Osteoblast (primary cell): ENCODE data around the gene CDIPT. TPM values are rescaled to one million over a fixed set of nuclear protein-coding genes. Genes with fewer than 3 reads are reported as not detected.
"Not testable (repeated sequence)": the region's sequence is repeated elsewhere in the genome, so short reads cannot be mapped to it uniquely, and the experiment has no call there.

Experiments used
- DNase-seq: peaks from one replicate; pipeline ENCODE4 v3.0.0; 2011; ENCODE audit warnings: low spot score, mixed read lengths; ENCODE audit not compliant: insufficient read length; ENCODE audit errors: missing footprints
- H2AFZ ChIP-seq: 2 replicates; pipeline ENCODE4 v1.6.0; 2011; ENCODE audit warnings: mild to moderate bottlenecking, low read length
- H3K27ac ChIP-seq: 2 replicates; pipeline ENCODE4 v1.5.1; 2011; ENCODE audit warnings: mild to moderate bottlenecking, low read depth, low read length, moderate library complexity
- H3K27me3 ChIP-seq: 2 replicates; pipeline ENCODE4 v1.6.0; 2012; ENCODE audit warnings: mild to moderate bottlenecking, control low read depth, inconsistent platforms, low read length, moderate library complexity; ENCODE audit not compliant: insufficient read depth
- H3K36me3 ChIP-seq: 2 replicates; pipeline ENCODE4 v1.5.1; 2011; ENCODE audit warnings: mild to moderate bottlenecking, low read length, control low read depth, moderate library complexity; ENCODE audit not compliant: insufficient read depth
- H3K4me1 ChIP-seq: 2 replicates; pipeline ENCODE4 v1.5.1; 2011; ENCODE audit warnings: mild to moderate bottlenecking, low read length, control low read depth, moderate library complexity; ENCODE audit not compliant: insufficient read depth
- H3K4me2 ChIP-seq: 2 replicates; pipeline ENCODE4 v1.6.0; 2011; ENCODE audit warnings: mild to moderate bottlenecking, low read length; ENCODE audit not compliant: insufficient read depth
- H3K4me3 ChIP-seq: fragments of 200-600 bp; sonication (generic); 3 replicates; pipeline ENCODE4 v1.5.1; 2012; ENCODE audit warnings: mild to moderate bottlenecking, low read length, inconsistent platforms; ENCODE audit not compliant: insufficient read depth
- H3K79me2 ChIP-seq: 2 replicates; pipeline ENCODE4 v1.6.0; 2012; ENCODE audit warnings: mild to moderate bottlenecking, low read length, control low read depth, inconsistent platforms; ENCODE audit not compliant: insufficient read depth
- H3K9me3 ChIP-seq: 2 replicates; pipeline ENCODE4 v1.5.1; 2011; ENCODE audit warnings: low read depth, low read length, control low read depth
- H4K20me1 ChIP-seq: 2 replicates; pipeline ENCODE4 v1.6.0; 2012; ENCODE audit warnings: mild to moderate bottlenecking, low read length, control low read depth; ENCODE audit not compliant: insufficient read depth
- CTCF ChIP-seq: IDR thresholded peaks from 2 replicates; pipeline ENCODE4 v1.5.1; 2011; ENCODE audit warnings: mild to moderate bottlenecking, low read depth, low read length, moderate library complexity; ENCODE audit errors: extremely low read depth
- total RNA-seq: library from RNA; depleted of rRNA; stranded (reverse); fragments of >200 nt; gene quantifications from 2 replicates; pipeline ENCODE4 v1.2.3, GENCODE V29; 2012

Gene CDIPT
- total RNA-seq: 105 and 107 TPM in 2 replicates

- Histone ChIP-seq H2AFZ (peak within 1 kb of the TSS; percentile 97), H3K36me3 (peaks cover 18% of the 10 kb centered on the region), H3K27ac (peak within 1 kb of the TSS; percentile 96), H3K27me3 (no peaks in the 10 kb centered on the region), H3K79me2 (peaks cover 21% of the 10 kb centered on the region), H3K9me3 (no peaks in the 10 kb centered on the region), H3K4me1 (peaks cover 16% of the 10 kb centered on the region), H3K4me2 (peak within 1 kb of the TSS; percentile 83), H4K20me1 (peaks cover 6% of the 10 kb centered on the region), H3K4me3 (peak within 1 kb of the TSS; percentile 93)
- peak; percentile 97 for DNase-seq
- peak; percentile 68 for TF ChIP-seq CTCF
Observed at GRCh38 chr16:29862884-29863668, at the start of gene CDIPT. TSS of gene CDIPT (minus strand) at chr16:29863226. CDS start at chr16:29862857, 369 bp downstream.

GRCh38 chr16:29912087-29912486 lies 49.1 kb upstream of the CDIPT start:
- Histone ChIP-seq H3K36me3 (peaks cover 8% of the 10 kb centered on the region), H3K4me3 (no peak overlapping the region), H3K9me3 (no peaks in the 10 kb centered on the region), H4K20me1 (no peaks in the 10 kb centered on the region), H3K27ac (no peak overlapping the region), H3K4me2 (no peak overlapping the region), H3K27me3 (no peaks in the 10 kb centered on the region), H3K4me1 (no peaks in the 10 kb centered on the region), H3K79me2 (peaks cover 3% of the 10 kb centered on the region), H2AFZ (no peak overlapping the region)
- DNase-seq: no peak
- TF ChIP-seq CTCF: no peak

- Histone ChIP-seq H3K4me3 (no peak overlapping the region), H3K36me3 (peaks cover 4% of the 10 kb centered on the region), H3K27me3 (no peaks in the 10 kb centered on the region), H3K9me3 (no peaks in the 10 kb centered on the region), H3K4me2 (no peak overlapping the region), H3K4me1 (no peaks in the 10 kb centered on the region), H3K79me2 (no peaks in the 10 kb centered on the region), H3K27ac (no peak overlapping the region), H4K20me1 (no peaks in the 10 kb centered on the region), H2AFZ (no peak overlapping the region)
- DNase-seq: no peak
- TF ChIP-seq CTCF: no peak
Observed at GRCh38 chr16:29911676-29912010, 48.6 kb upstream of the CDIPT start.

GRCh38 chr16:29910819-29911675 lies 48.0 kb upstream of the CDIPT start:
- no peaks in the 10 kb centered on the region for H3K4me1 ChIP-seq
- H3K4me2 ChIP-seq: no peak overlapping the region
- H3K4me3 ChIP-seq: no peak overlapping the region
- TF ChIP-seq CTCF: no peak
- H2AFZ ChIP-seq: no peak overlapping the region
- no peaks in the 10 kb centered on the region for H3K27me3 ChIP-seq
- no peaks in the 10 kb centered on the region for H4K20me1 ChIP-seq
- no peaks in the 10 kb centered on the region for H3K79me2 ChIP-seq
- H3K36me3 ChIP-seq: peaks cover 7% of the 10 kb centered on the region
- no peaks in the 10 kb centered on the region for H3K9me3 ChIP-seq
- peak; percentile 50 for DNase-seq
- H3K27ac ChIP-seq: no peak overlapping the region

GRCh38 chr16:29909851-29910250 lies 46.8 kb upstream of the CDIPT start:
- H3K27ac ChIP-seq, H3K4me1 ChIP-seq, H4K20me1 ChIP-seq, H3K4me2 ChIP-seq, H2AFZ ChIP-seq, H3K4me3 ChIP-seq, DNase-seq, H3K27me3 ChIP-seq, H3K9me3 ChIP-seq, H3K79me2 ChIP-seq: not testable (repeated sequence)
- H3K36me3 ChIP-seq: peaks cover 11% of the 10 kb centered on the region
